ENCODE measurements around the gene AP1G1. TPM values are rescaled to one million over a fixed set of nuclear protein-coding genes. Genes with fewer than 3 reads are reported as not detected.

The AP1G1 gene
- total and polyA plus RNA-seq, 2 of the 8 experiments (the other 6 are each of a cell fraction or from before 2014, with no cell fraction given) = 43.9 to 68.4 TPM

DNA sequence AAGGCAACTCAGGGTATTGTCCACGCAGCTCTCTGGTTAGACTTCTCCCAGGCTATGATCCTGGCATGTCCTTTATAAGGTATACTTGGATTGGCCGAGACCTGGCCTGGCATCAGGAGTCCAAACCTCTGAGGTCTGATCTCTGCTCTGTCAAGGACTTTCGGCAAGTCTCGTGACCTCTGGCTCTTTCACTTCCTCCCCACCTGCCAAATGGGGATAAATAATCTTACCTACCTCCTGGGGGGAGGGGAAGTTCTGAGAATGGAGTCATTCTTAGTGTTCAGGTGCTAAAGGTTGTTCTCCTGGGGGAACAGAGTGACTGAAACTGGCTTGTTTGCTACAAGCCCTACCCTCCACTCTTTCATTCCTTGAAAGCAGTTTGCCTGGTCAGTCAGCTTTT lies 44.8 kb upstream of the AP1G1 start:
- no peak for DNase-seq (ENCODE audit: low read depth in 1 of 2, low spot score in 2 of 2)
- Histone ChIP-seq H4K5ac (ENCODE audit: insufficient read length, low read depth, low read length) (no peak overlapping the region), H2BK120ac (replicated peaks; ENCODE audit: low read depth, low read length) (no peak overlapping the region), H2BK5ac (ENCODE audit: low read depth, low read length) (no peak overlapping the region; the same call in 1 of the 2 replicates), H3K9ac (replicated peaks in 1 of 4; ENCODE audit: extremely low read depth in 1 of 4, low read depth in 3 of 4, low read length in 3 of 4) (no peak overlapping the region), H3K23ac (ENCODE audit: insufficient read length) (no peak overlapping the region), H3K4me3 (ENCODE audit: extremely low read depth in 1 of 4, insufficient read depth in 2 of 4, low read depth in 3 of 4, low read length in 4 of 4) (no peak overlapping the region), H2AFZ (ENCODE audit: low read length) (no peak overlapping the region), H3K14ac (ENCODE audit: insufficient read length) (no peak overlapping the region), H3K4ac (replicated peaks; ENCODE audit: insufficient read length, low read depth, low read length) (no peak overlapping the region), H2AK5ac (ENCODE audit: low read depth, low read length) (no peak overlapping the region), H4K8ac (ENCODE audit: extremely low read depth, insufficient read depth, low read length) (no peak overlapping the region), H4K91ac (replicated peaks; ENCODE audit: insufficient read length, low read length) (no peak overlapping the region), H3K56ac (replicated peaks; ENCODE audit: insufficient read length, low read depth, low read length) (no peak overlapping the region), H2BK12ac (ENCODE audit: low read depth, low read length) (no peak overlapping the region), H2BK20ac (ENCODE audit: low read length) (no peak overlapping the region), H3K36me3 (ENCODE audit: control insufficient read depth in 2 of 4, insufficient read depth in 4 of 4, low read length in 3 of 4) (peaks cover 11 to 32% (median 22%) of the 10 kb centered on the region in 4 experiments; a peak in 7 of 8 replicates), H3K18ac (ENCODE audit: extremely low read depth, low read length) (no peak overlapping the region), H3K9me3 (ENCODE audit: insufficient read depth in 2 of 2, low read depth in 1 of 2, low read length in 1 of 2) (no peaks in the 10 kb centered on the region), H3K79me2 (ENCODE audit: control insufficient read depth in 1 of 2, insufficient read depth in 2 of 2, low read length in 2 of 2) (no peaks in the 10 kb centered on the region), H3K79me1 (ENCODE audit: low read depth, low read length) (no peaks in the 10 kb centered on the region; the same call in 1 of the 2 replicates), H3K4me1 (replicated peaks in 1 of 4; ENCODE audit: control insufficient read depth in 3 of 4, insufficient read depth in 4 of 4, low read length in 3 of 4) (no peaks in the 10 kb centered on the region), H3K4me2 (ENCODE audit: insufficient read depth in 1 of 2, low read depth in 2 of 2, low read length in 2 of 2) (no peak overlapping the region), H3K23me2 (ENCODE audit: low read depth, low read length) (no peaks in the 10 kb centered on the region), H4K20me1 (replicated peaks in 1 of 2; ENCODE audit: control insufficient read depth in 1 of 2, insufficient read depth in 2 of 2, low read length in 2 of 2) (peaks cover 0 to 19% of the 10 kb centered on the region in 2 experiments), H3K27me3 (replicated peaks in 1 of 4; ENCODE audit: control insufficient read depth in 3 of 4, extremely low read depth in 1 of 4, insufficient read depth in 3 of 4, low read length in 3 of 4) (no peaks in the 10 kb centered on the region), H3K27ac (ENCODE audit: low read depth, low read length) (no peak overlapping the region), H2BK15ac (ENCODE audit: low read length) (no peak overlapping the region)
- 88% methylated on average over 4 of the region's 4 CpGs; no CpG with 5 or more reads in 1 of the 2 experiments for WGBS, 2 experiments (ENCODE audit: extremely low coverage in 1 of 2, insufficient coverage in 1 of 2, insufficient read length in 1 of 2, insufficient replicate concordance in 2 of 2, low coverage in 1 of 2, low lambda C conversion rate in 2 of 2, missing lambda C conversion rate in 1 of 2)
- ChIA-PET CTCF (ENCODE audit: partially characterized antibody) (interaction anchor here (0.6 to 5.9 kb wide), 3 partner anchors 15 to 108 kb away, joined by 3 to 32 read pairs (median 3); no protein-coding TSS in a partner anchor), POLR2A (ENCODE audit: partially characterized antibody) (interaction anchor here (0.5 to 2.2 kb wide), 3 partner anchors 29 to 45 kb away, joined by 3 to 7 read pairs (median 6); partner anchors contain the start of gene AP1G1)
- no peak for FAIRE-seq
- TF ChIP-seq CTBP2 (IDR thresholded peaks at IDR 0.05; ENCODE audit: borderline replicate concordance, insufficient read depth, insufficient read length, low read length) = no peak
- no peak for TF ChIP-seq EGR1 (IDR thresholded peaks at IDR 0.05; ENCODE audit: borderline replicate concordance, low read depth, low read length)
- TF ChIP-seq SUZ12 (IDR thresholded peaks at IDR 0.05; ENCODE audit: low read length) = no peak
- TF ChIP-seq MAFK (IDR thresholded peaks at IDR 0.05; ENCODE audit: low read depth, low read length) = no peak
- no peak for TF ChIP-seq SP1 (IDR thresholded peaks at IDR 0.05; ENCODE audit: low read depth, low read length)
